NCI-H187 treated with DMSO at 0.1 percent for 48 hours (cell line): ENCODE data around the gene SYCE3.

Source experiments
- DNase-seq: peaks from one replicate; lab custom pipeline; 2025; lab: John Stamatoyannopoulos, UW

Gene SYCE3

DNA sequence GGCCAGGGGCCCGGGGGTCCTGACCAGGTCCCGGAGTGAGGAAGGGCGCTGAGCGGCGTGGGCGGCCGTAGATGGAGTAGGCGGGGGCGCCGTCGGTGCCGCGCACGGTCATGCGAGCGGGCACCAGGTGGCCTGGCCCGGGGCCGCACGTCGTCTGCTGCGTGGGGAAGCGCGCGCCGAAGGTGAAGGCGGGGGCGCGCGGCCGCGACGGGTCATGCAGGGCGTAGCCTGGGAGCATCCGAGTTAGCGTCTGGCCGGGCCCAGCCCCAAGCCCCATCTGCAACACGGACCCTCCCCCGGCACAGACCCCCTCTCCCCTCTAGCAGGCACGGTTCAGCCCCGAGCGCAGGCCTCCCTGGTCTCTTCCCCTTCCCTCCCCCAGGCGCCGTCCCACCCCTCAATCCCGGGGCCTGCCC, 31.2 kb downstream of the SYCE3 start:
- no peak for DNase-seq

GRCh38 chr22:50530877-50531545, 31.7 kb downstream of the SYCE3 start:
- DNase-seq = no peak

DNA sequence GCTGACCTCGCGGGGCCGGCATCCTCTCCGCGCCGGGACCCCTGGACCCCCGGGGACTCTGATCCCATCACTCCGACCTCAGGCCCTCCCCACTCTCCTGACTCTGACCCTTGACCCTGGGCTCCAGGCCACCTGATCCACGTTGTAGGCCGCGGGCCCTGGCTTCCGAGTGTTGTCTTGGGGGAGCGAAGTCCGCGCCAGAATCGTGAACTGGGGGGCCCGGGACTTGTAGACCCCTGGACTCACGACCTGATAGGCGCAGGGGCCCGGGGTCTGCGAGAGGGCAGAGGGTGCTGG, 32.2 kb downstream of the SYCE3 start:
- no peak for DNase-seq

GRCh38 chr22:50529897-50530579, 32.7 kb downstream of the SYCE3 start, which contains the start of gene TYMP:
TYMP (minus strand) TSS chr22:50530012; CDS start chr22:50529709, 303 bp downstream.
- DNase-seq = no peak

- DNase-seq = no peak
These were observed 33.3 kb downstream of the SYCE3 start for GRCh38 chr22:50529416-50529896.

GRCh38 chr22:50528682-50529415, 33.9 kb downstream of the SYCE3 start:
- DNase-seq = no peak

DNA sequence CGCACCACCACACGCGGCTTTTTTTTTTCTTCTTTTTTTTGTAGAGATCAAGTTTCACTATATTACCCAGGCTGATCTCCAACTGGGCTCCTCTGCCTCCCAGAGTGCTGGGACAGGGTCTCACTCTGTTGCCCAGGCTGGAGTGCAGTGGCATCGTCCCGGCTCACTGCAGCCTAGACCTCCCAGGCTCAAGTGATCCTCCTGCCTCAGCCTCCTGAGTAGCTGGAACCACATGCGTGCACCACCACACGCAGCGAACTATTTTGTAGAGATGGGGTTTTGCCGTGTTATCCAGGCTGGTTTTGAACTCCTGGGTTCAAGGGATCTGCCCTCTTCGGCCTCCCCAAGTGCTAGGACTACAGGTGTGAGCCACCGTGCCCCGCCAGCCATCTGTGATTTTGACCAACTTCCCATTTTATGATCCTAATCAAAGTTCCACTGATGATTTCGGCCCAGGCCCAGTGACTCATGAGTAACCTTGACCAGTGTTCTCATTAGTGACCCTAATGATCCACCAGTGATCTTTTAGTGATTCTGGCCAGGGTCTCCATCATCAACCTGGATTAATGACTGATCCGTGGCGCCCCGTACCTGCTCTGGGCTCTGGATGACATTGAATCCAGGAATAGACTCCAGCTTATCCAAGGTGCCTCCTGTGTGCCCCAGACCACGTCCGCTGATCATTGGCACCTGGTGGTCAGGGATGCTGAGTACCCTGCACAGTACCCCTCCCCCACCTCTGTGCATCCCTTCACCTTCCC, 34.6 kb downstream of the SYCE3 start:
- no peak for DNase-seq

- DNase-seq = no peak
These were observed 35.6 kb downstream of the SYCE3 start for GRCh38 chr22:50526834-50527801.

GRCh38 chr22:50526108-50526833, 36.4 kb downstream of the SYCE3 start:
- no peak for DNase-seq

DNA sequence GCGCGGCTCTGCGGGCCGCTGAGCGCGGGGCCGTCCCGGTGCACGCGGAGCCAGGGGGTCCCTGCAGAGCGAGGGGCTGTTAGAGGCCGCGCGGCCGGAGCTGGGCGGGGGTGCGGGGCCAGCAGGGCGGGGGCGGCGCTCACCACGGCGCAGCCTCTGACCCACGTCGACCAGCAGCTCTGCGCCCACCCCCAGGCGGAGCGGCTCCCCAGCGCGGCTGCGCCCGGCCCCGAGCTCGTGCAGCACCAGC, 36.9 kb downstream of the SYCE3 start:
- no peak for DNase-seq

GRCh38 chr22:50525104-50525857, 37.4 kb downstream of the SYCE3 start, which contains the start of gene SCO2:
SCO2 (minus strand) TSS chr22:50525598; CDS start chr22:50524411, 1,187 bp downstream.
- no peak for DNase-seq

DNA sequence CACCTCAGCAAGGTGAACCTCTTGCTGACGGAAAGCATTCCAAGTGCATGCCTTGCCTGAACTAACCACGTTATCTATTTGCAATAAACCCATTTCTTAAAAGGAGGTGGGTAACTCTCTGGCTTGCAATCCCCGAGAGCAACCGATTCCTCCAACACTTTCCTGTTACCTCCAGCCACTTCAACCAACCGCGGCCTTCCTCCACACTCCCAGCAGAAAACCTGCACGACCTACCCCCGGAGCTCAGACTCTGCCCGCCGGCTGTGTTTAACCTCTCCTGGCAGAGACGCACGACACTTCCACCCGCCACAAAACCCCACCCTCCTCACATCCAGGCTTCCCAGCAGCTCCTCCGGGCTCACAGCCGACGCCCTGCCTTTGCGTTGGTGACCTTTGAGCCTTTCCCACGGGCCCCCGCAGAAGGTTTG, 38.0 kb downstream of the SYCE3 start:
- no peak for DNase-seq

DNA sequence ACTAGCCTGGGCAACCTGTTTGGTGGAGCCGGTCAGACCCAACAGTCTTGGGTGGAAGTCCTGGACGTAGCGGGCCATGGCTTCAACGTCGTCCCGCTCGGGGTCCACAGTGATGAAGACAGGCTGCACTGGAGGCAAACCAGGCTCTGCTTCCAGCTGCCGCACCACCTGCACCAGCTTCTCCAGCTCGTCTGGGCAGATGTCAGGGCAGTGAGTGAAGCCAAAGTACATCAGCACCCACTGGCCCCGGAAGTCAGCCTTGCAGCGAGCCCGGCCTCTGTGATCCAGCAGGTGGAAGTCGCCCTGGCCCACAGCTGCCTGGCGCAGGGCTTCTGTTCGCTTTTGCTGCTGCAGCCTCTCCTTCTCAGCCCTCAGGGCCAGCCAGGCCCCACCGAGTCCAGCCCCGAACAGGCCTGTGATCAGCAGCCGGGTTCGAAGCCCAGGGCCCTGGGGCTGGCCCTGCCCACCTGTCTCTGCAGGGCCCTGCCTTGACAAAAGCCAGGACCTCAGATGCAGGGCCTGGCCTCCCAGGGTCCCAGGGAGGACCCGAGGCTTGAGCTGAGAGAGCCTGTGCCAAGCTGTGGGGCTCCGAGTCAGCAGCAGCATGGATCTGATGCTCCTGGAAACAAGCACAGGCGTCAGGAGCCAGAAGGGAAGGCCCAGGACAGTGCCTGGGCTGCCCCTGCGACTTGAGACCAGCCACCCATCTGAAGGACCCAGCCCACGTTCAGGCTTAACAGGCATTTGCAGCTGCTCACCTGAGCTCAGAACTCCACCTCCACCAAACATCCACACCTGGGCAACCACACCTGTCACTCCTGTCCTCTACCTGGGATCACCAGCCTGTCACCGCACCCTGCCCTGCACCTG, 38.7 kb downstream of the SYCE3 start:
- no peak for DNase-seq

DNA sequence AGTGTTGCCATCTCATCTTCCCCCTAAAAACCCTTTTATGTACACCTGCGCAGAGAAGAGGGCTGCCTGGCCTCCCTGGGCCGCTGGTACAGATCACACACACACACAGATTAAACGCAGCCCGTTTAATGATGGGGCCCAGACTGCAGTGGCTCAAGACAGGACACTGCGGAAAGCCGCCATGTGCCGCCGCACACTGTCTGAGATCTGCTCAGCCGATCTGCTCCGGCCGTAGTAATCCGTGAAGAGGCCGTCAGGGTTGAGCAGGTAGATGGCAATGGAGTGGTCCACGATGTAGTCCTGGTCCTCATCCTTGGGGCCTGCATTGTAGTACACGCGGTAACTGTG, 39.3 kb downstream of the SYCE3 start:
- no peak for DNase-seq

- DNase-seq = no peak
These were observed 39.8 kb downstream of the SYCE3 start for GRCh38 chr22:50522806-50523438.

DNA sequence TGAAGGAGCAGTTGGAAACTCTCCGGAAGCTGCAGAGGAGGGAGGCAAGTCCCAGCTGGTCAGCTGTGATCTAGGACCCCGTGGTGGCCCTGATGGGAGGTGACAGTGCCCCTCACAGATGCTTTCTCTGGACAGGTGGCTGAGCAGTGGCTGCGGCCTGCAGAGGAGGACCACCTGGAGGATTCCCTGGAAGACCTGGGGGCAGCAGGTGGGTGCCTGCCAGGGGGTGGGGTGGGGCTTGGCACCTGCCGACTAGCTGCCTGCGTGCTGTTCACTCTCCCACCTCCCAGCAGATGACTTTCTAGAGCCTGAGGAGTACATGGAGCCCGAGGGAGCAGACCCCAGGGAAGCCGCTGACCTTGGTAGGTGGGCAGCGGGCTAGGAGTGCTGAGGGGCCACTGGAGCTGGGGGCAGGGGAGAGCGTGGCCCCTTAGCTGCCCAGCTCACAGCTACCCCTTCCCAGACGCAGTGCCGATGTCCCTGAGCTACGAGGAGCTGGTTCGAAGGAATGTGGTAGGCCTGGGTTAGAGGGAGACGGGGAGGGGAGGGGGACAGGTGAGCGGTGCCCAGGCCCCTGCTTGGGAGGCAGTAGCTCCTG, 40.4 kb downstream of the SYCE3 start:
- no peak for DNase-seq

GRCh38 chr22:50521710-50522109, 41.0 kb downstream of the SYCE3 start:
- DNase-seq = no peak

GRCh38 chr22:50520826-50521453, 41.8 kb downstream of the SYCE3 start:
- no peak for DNase-seq
